SK-N-SH (cell line): ENCODE results near the gene GABRB2. TPM values are rescaled to one million over a fixed set of nuclear protein-coding genes. Genes with fewer than 3 reads are reported as not detected.

Source experiments
- CTCF ChIA-PET: fragments of 300-600, 350-600 bp; formaldehyde crosslinking; extraction: SDS; loops from one replicate; lab custom pipeline; 2021; lab: Yijun Ruan, JAX
- POLR2A ChIA-PET: fragments of 350-600 bp; sonication (Branson Sonifier 250); formaldehyde crosslinking; extraction: SDS; loops from one replicate; lab custom pipeline; 2020; ENCODE audit warnings: antibody characterized with exemption, inconsistent platforms; lab: Yijun Ruan, JAX
- DNase-seq: peaks from one replicate; pipeline ENCODE4 v3.0.0; 2012
- H2AFZ ChIP-seq: fragments of 200-600 bp; sonication (generic); 2 replicates; pipeline ENCODE4 v1.8.1; 2016; ENCODE audit warnings: antibody characterized with exemption, mild to moderate bottlenecking, low read depth
- H3F3A ChIP-seq: fragments of 200-600 bp; sonication (generic); replicated peaks from 2 replicates; pipeline ENCODE3; 2016; ENCODE audit warnings: antibody characterized with exemption, mild to moderate bottlenecking; ENCODE audit not compliant: insufficient read depth
- H3K27ac ChIP-seq, 2 experiments: fragments of 200-500 bp in 1 of 2; fragments of 200-600 bp in 1 of 2; sonication (Bioruptor generic) in 1 of 2; sonication (generic), shearing (Covaris generic) in 1 of 2; 2 replicates each; pipeline versions ENCODE4 v1.5.1 to v1.6.1; 2014 to 2016; ENCODE audit warnings: low read depth in 2 of 2, inconsistent platforms in 1 of 2, low read length in 1 of 2, mild to moderate bottlenecking in 1 of 2, mixed read lengths in 1 of 2
- H3K27me3 ChIP-seq: fragments of 200-600 bp; sonication (generic), shearing (Covaris generic); 2 replicates; pipeline ENCODE4 v1.6.1; 2016; ENCODE audit warnings: mixed run types; ENCODE audit not compliant: insufficient read depth
- H3K36me3 ChIP-seq, 2 experiments: fragments of 200-500 bp in 1 of 2; fragments of 200-600 bp in 1 of 2; sonication (Bioruptor generic) in 1 of 2; sonication (generic) in 1 of 2; replicated peaks in 1 of 2; 2 replicates each; pipeline versions ENCODE3 to v1.5.1; 2014 to 2016; ENCODE audit warnings: low read length in 1 of 2, mild to moderate bottlenecking in 1 of 2; ENCODE audit not compliant: insufficient read depth in 2 of 2, control insufficient read depth in 1 of 2
- H3K4me1 ChIP-seq, 2 experiments: fragments of 200-500 bp in 1 of 2; fragments of 200-600 bp in 1 of 2; sonication (Bioruptor generic) in 1 of 2; sonication (generic), shearing (Covaris generic) in 1 of 2; 2 replicates each; pipeline versions ENCODE4 v1.5.1 to v1.6.1; 2014 to 2016; ENCODE audit warnings: low read depth in 1 of 2, low read length in 1 of 2, mixed run types in 1 of 2; ENCODE audit not compliant: insufficient read depth in 2 of 2, control insufficient read depth in 1 of 2
- H3K4me2 ChIP-seq: fragments of 200-600 bp; sonication (generic), shearing (Covaris generic); 2 replicates; pipeline ENCODE4 v1.6.1; 2017; ENCODE audit warnings: mixed run types
- H3K4me3 ChIP-seq, 2 experiments: fragments of 200-500 bp in 1 of 2; fragments of 200-600 bp in 1 of 2; sonication (Bioruptor generic) in 1 of 2; sonication (generic), shearing (Covaris generic) in 1 of 2; 2 replicates each; pipeline versions ENCODE4 v1.5.1 to v1.8.1; 2014 to 2016; ENCODE audit warnings: low read depth in 2 of 2, inconsistent platforms in 1 of 2, low read length in 1 of 2, mild to moderate bottlenecking in 1 of 2, mixed read lengths in 1 of 2, moderate library complexity in 1 of 2
- H3K79me2 ChIP-seq: fragments of 200-600 bp; sonication (generic); 2 replicates; pipeline ENCODE4 v1.8.1; 2017; ENCODE audit warnings: mild to moderate bottlenecking; ENCODE audit not compliant: insufficient read depth
- H3K9ac ChIP-seq: fragments of 200-600 bp; sonication (generic); 2 replicates; pipeline ENCODE4 v1.6.1; 2017; ENCODE audit warnings: mixed run types
- H3K9me2 ChIP-seq: fragments of 200-600 bp; sonication (generic); 2 replicates; pipeline ENCODE4 v1.6.1; 2017; ENCODE audit warnings: mixed run types
- H3K9me3 ChIP-seq: fragments of 200-600 bp; sonication (generic); 2 replicates; pipeline ENCODE4 v1.6.1; 2017; ENCODE audit warnings: mixed run types, mild to moderate bottlenecking, moderate library complexity
- H4K20me1 ChIP-seq: fragments of 200-600 bp; sonication (generic); 2 replicates; pipeline ENCODE4 v1.6.1; 2017; ENCODE audit warnings: mild to moderate bottlenecking, mixed run types; ENCODE audit not compliant: insufficient read depth
- CHD2 ChIP-seq: fragments of 150-350 bp; IDR thresholded peaks from 2 replicates; pipeline ENCODE4 v1.6.1; 2018; ENCODE audit warnings: low read length; ENCODE audit not compliant: partially characterized antibody
- EZH2phosphoT487 ChIP-seq: fragments of 200-600 bp; sonication (generic); IDR thresholded peaks from 2 replicates; pipeline ENCODE4 v1.6.1; 2017; ENCODE audit warnings: low read depth, mixed run types, mild to moderate bottlenecking, antibody characterized with exemption, moderate library complexity, borderline replicate concordance
- FOSL2 ChIP-seq: IDR thresholded peaks from 2 replicates; pipeline ENCODE4 v1.4.0; 2012; ENCODE audit warnings: low read depth, mild to moderate bottlenecking, moderate library complexity, borderline replicate concordance
- FOXM1 ChIP-seq: IDR thresholded peaks from 2 replicates; pipeline ENCODE4 v1.4.0; 2012; ENCODE audit warnings: low read depth, mild to moderate bottlenecking
- GATA2 ChIP-seq: sonication (generic); formaldehyde crosslinking; IDR thresholded peaks from 2 replicates; pipeline ENCODE4 v1.5.0; 2020; ENCODE audit warnings: mild to moderate bottlenecking, missing genetic modification reagents
- NFIC ChIP-seq: IDR thresholded peaks from 2 replicates; pipeline ENCODE4 v1.4.0; 2012; ENCODE audit warnings: borderline replicate concordance
- NRF1 ChIP-seq: IDR thresholded peaks from 2 replicates; pipeline ENCODE4 v1.6.1; 2012; ENCODE audit warnings: low read depth, mild to moderate bottlenecking, low read length
- RCOR1 ChIP-seq: fragments of 150-350 bp; IDR thresholded peaks from 2 replicates; pipeline ENCODE4 v1.6.1; 2017; ENCODE audit warnings: antibody characterized with exemption, low read length
- RFX5 ChIP-seq: IDR thresholded peaks from 2 replicates; pipeline ENCODE4 v1.6.1; 2012; ENCODE audit warnings: mild to moderate bottlenecking, improper control_type of control experiment, low read length
- RXRA ChIP-seq: IDR thresholded peaks from 2 replicates; pipeline ENCODE4 v1.4.0; 2012; ENCODE audit warnings: low read depth, mild to moderate bottlenecking, borderline replicate concordance
- SIN3A ChIP-seq: IDR thresholded peaks from 2 replicates; pipeline ENCODE4 v1.6.1; 2012; ENCODE audit warnings: low read depth, mild to moderate bottlenecking, low read length, moderate library complexity, borderline replicate concordance
- SMC3 ChIP-seq: IDR thresholded peaks from 2 replicates; pipeline ENCODE4 v1.6.1; 2012; ENCODE audit warnings: low read depth, low read length, improper control_type of control experiment
- TCF12 ChIP-seq: IDR thresholded peaks from 2 replicates; pipeline ENCODE4 v1.4.0; 2012
- TEAD4 ChIP-seq: IDR thresholded peaks from 2 replicates; pipeline ENCODE4 v1.4.0; 2012; ENCODE audit warnings: mild to moderate bottlenecking, borderline replicate concordance; ENCODE audit not compliant: insufficient read depth
- YY1 ChIP-seq: IDR thresholded peaks from 2 replicates; pipeline ENCODE4 v1.4.0; 2012; ENCODE audit warnings: low read depth, mild to moderate bottlenecking
- WGBS: methylation state at CpG from one replicate; pipeline ENCODE4 v1.1.6; 2017; ENCODE audit warnings: low lambda C conversion rate; 5-methylcytosine and 5-hydroxymethylcytosine counted together
- polyA plus RNA-seq, 3 experiments: library from polyadenylated mRNA; depleted of rRNA; stranded (reverse); fragments of >200 nt; gene quantifications; 2 replicates each; pipeline ENCODE4 v1.2.3, GENCODE V29; 2012
- TF ChIP-seq, protein P1 (sequence below): IDR thresholded peaks from 2 replicates; pipeline ENCODE4 v1.4.0; 2012; ENCODE audit warnings: low read depth, borderline replicate concordance
- TF ChIP-seq, protein P2 (sequence below): fragments of 150-350 bp; IDR thresholded peaks from 2 replicates; pipeline ENCODE4 v1.6.1; 2016; ENCODE audit warnings: mild to moderate bottlenecking, low read depth, low read length
- TF ChIP-seq, protein P3 (sequence below): fragments of 150-350 bp; IDR thresholded peaks from 2 replicates; pipeline ENCODE4 v1.6.1; 2017; ENCODE audit warnings: antibody characterized with exemption, low read length, low read depth, borderline replicate concordance
- TF ChIP-seq, protein P4 (sequence below): IDR thresholded peaks from 2 replicates; pipeline ENCODE4 v1.4.0; 2012; ENCODE audit warnings: low read depth, borderline replicate concordance

The GABRB2 gene
- polyA plus RNA-seq, 1 of the 3 experiments (the other 2 are of a cell fraction), result not detected

DNA sequence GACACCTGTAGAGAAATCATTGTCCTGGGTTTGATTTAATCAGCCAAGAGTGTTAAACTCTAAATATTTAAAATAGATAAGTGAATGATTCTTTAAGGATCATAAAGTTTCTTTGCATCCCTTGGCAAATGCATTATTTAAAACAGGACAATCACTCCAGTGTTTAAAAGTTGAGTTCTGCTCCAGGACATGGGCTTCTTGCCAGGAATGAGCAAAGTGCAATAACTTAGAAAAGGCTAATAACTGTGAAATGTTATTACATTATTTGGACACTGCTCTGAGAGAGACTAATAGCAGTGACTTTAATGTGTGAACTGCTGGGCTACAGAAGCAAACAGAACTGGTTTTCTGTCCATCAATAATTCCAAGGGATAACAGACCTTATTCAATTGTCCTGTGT is 283.3 kb downstream of the GABRB2 start:
- no peak for TF ChIP-seq SMC3
- no peak for TF ChIP-seq RCOR1
- TF ChIP-seq NFIC, result no peak
- TF ChIP-seq RXRA, result no peak
- TF ChIP-seq, protein P1, sequence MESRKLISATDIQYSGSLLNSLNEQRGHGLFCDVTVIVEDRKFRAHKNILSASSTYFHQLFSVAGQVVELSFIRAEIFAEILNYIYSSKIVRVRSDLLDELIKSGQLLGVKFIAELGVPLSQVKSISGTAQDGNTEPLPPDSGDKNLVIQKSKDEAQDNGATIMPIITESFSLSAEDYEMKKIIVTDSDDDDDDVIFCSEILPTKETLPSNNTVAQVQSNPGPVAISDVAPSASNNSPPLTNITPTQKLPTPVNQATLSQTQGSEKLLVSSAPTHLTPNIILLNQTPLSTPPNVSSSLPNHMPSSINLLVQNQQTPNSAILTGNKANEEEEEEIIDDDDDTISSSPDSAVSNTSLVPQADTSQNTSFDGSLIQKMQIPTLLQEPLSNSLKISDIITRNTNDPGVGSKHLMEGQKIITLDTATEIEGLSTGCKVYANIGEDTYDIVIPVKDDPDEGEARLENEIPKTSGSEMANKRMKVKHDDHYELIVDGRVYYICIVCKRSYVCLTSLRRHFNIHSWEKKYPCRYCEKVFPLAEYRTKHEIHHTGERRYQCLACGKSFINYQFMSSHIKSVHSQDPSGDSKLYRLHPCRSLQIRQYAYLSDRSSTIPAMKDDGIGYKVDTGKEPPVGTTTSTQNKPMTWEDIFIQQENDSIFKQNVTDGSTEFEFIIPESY, result no peak
- no peak for TF ChIP-seq TEAD4
- TF ChIP-seq RFX5, result no peak
- TF ChIP-seq, protein P2, sequence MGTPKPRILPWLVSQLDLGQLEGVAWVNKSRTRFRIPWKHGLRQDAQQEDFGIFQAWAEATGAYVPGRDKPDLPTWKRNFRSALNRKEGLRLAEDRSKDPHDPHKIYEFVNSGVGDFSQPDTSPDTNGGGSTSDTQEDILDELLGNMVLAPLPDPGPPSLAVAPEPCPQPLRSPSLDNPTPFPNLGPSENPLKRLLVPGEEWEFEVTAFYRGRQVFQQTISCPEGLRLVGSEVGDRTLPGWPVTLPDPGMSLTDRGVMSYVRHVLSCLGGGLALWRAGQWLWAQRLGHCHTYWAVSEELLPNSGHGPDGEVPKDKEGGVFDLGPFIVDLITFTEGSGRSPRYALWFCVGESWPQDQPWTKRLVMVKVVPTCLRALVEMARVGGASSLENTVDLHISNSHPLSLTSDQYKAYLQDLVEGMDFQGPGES, result no peak
- TF ChIP-seq SIN3A, result no peak
- TF ChIP-seq, protein P3, sequence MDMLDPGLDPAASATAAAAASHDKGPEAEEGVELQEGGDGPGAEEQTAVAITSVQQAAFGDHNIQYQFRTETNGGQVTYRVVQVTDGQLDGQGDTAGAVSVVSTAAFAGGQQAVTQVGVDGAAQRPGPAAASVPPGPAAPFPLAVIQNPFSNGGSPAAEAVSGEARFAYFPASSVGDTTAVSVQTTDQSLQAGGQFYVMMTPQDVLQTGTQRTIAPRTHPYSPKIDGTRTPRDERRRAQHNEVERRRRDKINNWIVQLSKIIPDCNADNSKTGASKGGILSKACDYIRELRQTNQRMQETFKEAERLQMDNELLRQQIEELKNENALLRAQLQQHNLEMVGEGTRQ, result no peak
- TF ChIP-seq FOSL2, result no peak
- TF ChIP-seq EZH2phosphoT487, result no peak
- H3K27ac ChIP-seq, result no peak overlapping the region
- no peaks in the 10 kb centered on the region for H4K20me1 ChIP-seq
- H2AFZ ChIP-seq, result no peak overlapping the region
- no peaks in the 10 kb centered on the region for H3K4me1 ChIP-seq
- H3K36me3 ChIP-seq, result no peaks in the 10 kb centered on the region
- H3K9ac ChIP-seq, result no peak overlapping the region
- H3K9me2 ChIP-seq, result no peaks in the 10 kb centered on the region
- no peaks in the 10 kb centered on the region for H3K27me3 ChIP-seq
- H3F3A ChIP-seq, result no peaks in the 10 kb centered on the region
- no peak overlapping the region for H3K4me2 ChIP-seq
- H3K9me3 ChIP-seq, result no peaks in the 10 kb centered on the region
- DNase-seq, result no peak
- ChIA-PET CTCF (interaction anchor here (1.4 kb wide), 1 partner anchor 13 kb away, joined by 3 read pairs; no protein-coding TSS in a partner anchor), POLR2A (no interaction called here)
- H3K79me2 ChIP-seq, result no peaks in the 10 kb centered on the region
- no peak overlapping the region for H3K4me3 ChIP-seq

DNA sequence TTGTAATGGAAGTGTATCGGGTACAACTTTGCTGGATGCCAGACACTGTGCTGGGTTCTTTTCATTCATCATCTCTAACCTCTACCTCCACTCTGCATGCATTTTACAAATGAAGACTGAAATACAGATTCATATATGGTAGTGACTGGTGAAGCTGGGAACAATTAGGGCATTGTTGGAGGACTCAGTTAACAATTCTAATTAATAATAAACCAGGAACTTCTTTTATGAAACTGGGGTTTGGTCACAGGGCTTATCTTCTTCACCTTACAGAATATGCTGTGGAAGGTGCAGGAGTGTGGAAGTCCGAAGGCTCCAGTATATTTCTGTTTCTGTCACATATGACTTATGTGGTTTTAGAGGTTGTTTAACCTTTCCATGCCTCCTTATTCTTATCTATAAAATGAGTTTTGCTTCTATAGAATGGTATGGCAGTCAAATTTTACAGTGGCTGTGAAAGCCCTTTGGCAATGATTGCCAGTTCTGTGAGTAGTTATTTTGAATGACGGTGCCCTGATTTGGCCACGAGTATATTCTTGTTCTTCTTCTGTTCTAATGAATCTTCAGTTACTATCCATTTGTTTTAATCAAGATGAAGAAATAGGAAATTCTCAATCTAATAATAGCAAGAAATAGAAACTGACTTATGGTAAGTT is 284.7 kb downstream of the GABRB2 start:
- ChIA-PET CTCF (no interaction called here), POLR2A (no interaction called here)
- H3K79me2 ChIP-seq, result no peaks in the 10 kb centered on the region
- no peak overlapping the region for H2AFZ ChIP-seq
- H3F3A ChIP-seq, result no peaks in the 10 kb centered on the region
- no peak for DNase-seq
- H3K36me3 ChIP-seq, result no peaks in the 10 kb centered on the region
- no peak overlapping the region for H3K27ac ChIP-seq
- H3K4me1 ChIP-seq, result no peaks in the 10 kb centered on the region
- no peaks in the 10 kb centered on the region for H3K9me3 ChIP-seq
- H3K27me3 ChIP-seq, result no peaks in the 10 kb centered on the region
- WGBS, result 17% methylated on average over 4 of the region's 4 CpGs
- no peak overlapping the region for H3K4me3 ChIP-seq
- H3K9ac ChIP-seq, result no peak overlapping the region
- H3K9me2 ChIP-seq, result no peaks in the 10 kb centered on the region
- no peak overlapping the region for H3K4me2 ChIP-seq
- H4K20me1 ChIP-seq, result no peaks in the 10 kb centered on the region
- TF ChIP-seq YY1 (no peak), CHD2 (no peak), GATA2 (CRISPR knock-in tag) (no peak), NRF1 (no peak), FOXM1 (no peak), TCF12 (no peak), RXRA (no peak)
- TF ChIP-seq, protein P2, result no peak
- TF ChIP-seq, protein P4, sequence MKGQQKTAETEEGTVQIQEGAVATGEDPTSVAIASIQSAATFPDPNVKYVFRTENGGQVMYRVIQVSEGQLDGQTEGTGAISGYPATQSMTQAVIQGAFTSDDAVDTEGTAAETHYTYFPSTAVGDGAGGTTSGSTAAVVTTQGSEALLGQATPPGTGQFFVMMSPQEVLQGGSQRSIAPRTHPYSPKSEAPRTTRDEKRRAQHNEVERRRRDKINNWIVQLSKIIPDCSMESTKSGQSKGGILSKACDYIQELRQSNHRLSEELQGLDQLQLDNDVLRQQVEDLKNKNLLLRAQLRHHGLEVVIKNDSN, result no peak
- TF ChIP-seq, protein P1, result no peak
